HG03378 (cell line): ENCODE measurements around the gene LILRB1.
"Not testable (repeated sequence)": the region's sequence is repeated elsewhere in the genome, so short reads cannot be mapped to it uniquely, and the experiment has no call there.

Experiments used
- ATAC-seq: cut with Tn5 transposase; IDR thresholded peaks from one replicate; pipeline ENCODE4 v1.9.1; 2021; ENCODE audit warnings: mild to moderate bottlenecking, moderate library complexity; ENCODE audit not compliant: unreplicated experiment

LILRB1 gene

GRCh38 chr19:54624934-54625730 is 5.2 kb upstream of the LILRB1 start:
- ATAC-seq, result not testable (repeated sequence)

- ATAC-seq, result no peak
These were observed 3.5 kb upstream of the LILRB1 start for GRCh38 chr19:54626757-54627156.

GRCh38 chr19:54627912-54628311 is 2.4 kb upstream of the LILRB1 start:
- ATAC-seq, result not testable (repeated sequence)

- ATAC-seq, result no peak
These were observed 498 bp downstream of the LILRB1 start for GRCh38 chr19:54630782-54631181.

- not testable (repeated sequence) for ATAC-seq
These were observed 1.4 kb downstream of the LILRB1 start for GRCh38 chr19:54631489-54632337.

GRCh38 chr19:54632517-54632916 is 2.2 kb downstream of the LILRB1 start:
- ATAC-seq, result not testable (repeated sequence)

- ATAC-seq, result no peak
These were observed 3.1 kb downstream of the LILRB1 start for GRCh38 chr19:54633401-54633800.

- not testable (repeated sequence) for ATAC-seq
These were observed 5.8 kb downstream of the LILRB1 start for GRCh38 chr19:54636081-54636480.

- ATAC-seq, result no peak
These were observed 8.4 kb downstream of the LILRB1 start for GRCh38 chr19:54638683-54639082.

- not testable (repeated sequence) for ATAC-seq
These were observed 12.7 kb downstream of the LILRB1 start for GRCh38 chr19:54642953-54643352.

GRCh38 chr19:54643583-54643982 is 13.3 kb downstream of the LILRB1 start:
- ATAC-seq, result not testable (repeated sequence)

GRCh38 chr19:54644056-54644455 is 13.8 kb downstream of the LILRB1 start:
- ATAC-seq, result no peak

- no peak for ATAC-seq
These were observed 16.1 kb downstream of the LILRB1 start for GRCh38 chr19:54646331-54646841.

- ATAC-seq, result no peak
These were observed 17.8 kb downstream of the LILRB1 start for GRCh38 chr19:54648129-54648528.

GRCh38 chr19:54650108-54650655 is 19.9 kb downstream of the LILRB1 start:
- no peak for ATAC-seq

- ATAC-seq, result no peak
These were observed 23.0 kb downstream of the LILRB1 start for GRCh38 chr19:54653181-54653809.

GRCh38 chr19:54654447-54655321 is 24.4 kb downstream of the LILRB1 start:
- ATAC-seq, result no peak

- no peak for ATAC-seq
These were observed 29.0 kb downstream of the LILRB1 start for GRCh38 chr19:54659300-54659699.

- ATAC-seq, result no peak
These were observed 30.0 kb downstream of the LILRB1 start for GRCh38 chr19:54660306-54660705.

GRCh38 chr19:54660964-54661363 is 30.7 kb downstream of the LILRB1 start:
- ATAC-seq, result peak; percentile 44
